Nephron (organoid): ENCODE results near the gene PHACTR1.

ENCODE experiments used
- H3K27ac Mint-ChIP-seq, 3 experiments: 2 replicates each; pipeline ENCODE4 v1.8.0; 2020; ENCODE audit warnings: mixed read lengths in 3 of 3, mild to moderate bottlenecking in 2 of 3, moderate library complexity in 1 of 3
- H3K27me3 Mint-ChIP-seq: 2 replicates; pipeline ENCODE4 v1.8.0; 2021; ENCODE audit warnings: low read depth, mild to moderate bottlenecking, moderate library complexity, mixed read lengths
- H3K36me3 Mint-ChIP-seq: 2 replicates; pipeline ENCODE4 v1.8.0; 2020; ENCODE audit warnings: low read depth, mixed read lengths
- H3K4me1 Mint-ChIP-seq: 2 replicates; pipeline ENCODE4 v1.8.0; 2020; ENCODE audit warnings: mixed read lengths
- H3K4me3 Mint-ChIP-seq, 3 experiments: 2 replicates each; pipeline ENCODE4 v1.8.0; 2020; ENCODE audit warnings: mild to moderate bottlenecking in 3 of 3, mixed read lengths in 3 of 3, moderate library complexity in 2 of 3
- H3K9me3 Mint-ChIP-seq: 2 replicates; pipeline ENCODE4 v1.8.0; 2020; ENCODE audit warnings: mixed read lengths
- TF ChIP-seq, protein P1 (sequence below), 3 experiments: fragments of 200-600 bp; sonication (generic); IDR thresholded peaks; one replicate each; pipeline ENCODE4 v1.5.0; 2021; ENCODE audit warnings: antibody characterized with exemption in 3 of 3; ENCODE audit not compliant: unreplicated experiment in 3 of 3

PHACTR1 gene

DNA sequence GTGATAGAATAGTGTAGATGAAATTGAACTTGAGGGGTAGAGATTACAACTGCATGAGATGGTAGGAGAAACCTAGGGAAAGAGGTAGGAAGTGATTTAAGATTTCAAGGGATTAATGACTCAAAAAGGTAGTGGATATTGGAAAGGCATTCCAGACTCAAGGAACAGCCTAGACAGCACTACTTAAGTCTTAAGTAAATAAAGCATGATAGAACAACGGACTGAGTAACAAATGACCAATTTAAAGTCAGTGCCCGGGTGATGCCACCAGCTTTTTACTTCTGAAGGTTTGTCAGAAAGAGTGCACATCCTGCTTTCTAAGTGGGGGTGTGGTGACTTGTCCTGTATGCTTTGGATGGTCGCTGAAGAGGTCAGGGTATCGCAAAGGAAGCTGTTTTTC is 81.8 kb downstream of the PHACTR1 start:
- H3K27ac Mint-ChIP-seq, result no peak overlapping the region
- peaks cover 4% of the 10 kb centered on the region for H3K27me3 Mint-ChIP-seq
- no peaks in the 10 kb centered on the region for H3K4me1 Mint-ChIP-seq
- TF ChIP-seq, protein P1, sequence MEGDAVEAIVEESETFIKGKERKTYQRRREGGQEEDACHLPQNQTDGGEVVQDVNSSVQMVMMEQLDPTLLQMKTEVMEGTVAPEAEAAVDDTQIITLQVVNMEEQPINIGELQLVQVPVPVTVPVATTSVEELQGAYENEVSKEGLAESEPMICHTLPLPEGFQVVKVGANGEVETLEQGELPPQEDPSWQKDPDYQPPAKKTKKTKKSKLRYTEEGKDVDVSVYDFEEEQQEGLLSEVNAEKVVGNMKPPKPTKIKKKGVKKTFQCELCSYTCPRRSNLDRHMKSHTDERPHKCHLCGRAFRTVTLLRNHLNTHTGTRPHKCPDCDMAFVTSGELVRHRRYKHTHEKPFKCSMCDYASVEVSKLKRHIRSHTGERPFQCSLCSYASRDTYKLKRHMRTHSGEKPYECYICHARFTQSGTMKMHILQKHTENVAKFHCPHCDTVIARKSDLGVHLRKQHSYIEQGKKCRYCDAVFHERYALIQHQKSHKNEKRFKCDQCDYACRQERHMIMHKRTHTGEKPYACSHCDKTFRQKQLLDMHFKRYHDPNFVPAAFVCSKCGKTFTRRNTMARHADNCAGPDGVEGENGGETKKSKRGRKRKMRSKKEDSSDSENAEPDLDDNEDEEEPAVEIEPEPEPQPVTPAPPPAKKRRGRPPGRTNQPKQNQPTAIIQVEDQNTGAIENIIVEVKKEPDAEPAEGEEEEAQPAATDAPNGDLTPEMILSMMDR (IDR thresholded peaks at IDR 0.05; ENCODE audit: unreplicated experiment in 3 of 3), result no peak
- no peak overlapping the region for H3K4me3 Mint-ChIP-seq
- no peaks in the 10 kb centered on the region for H3K9me3 Mint-ChIP-seq
- H3K36me3 Mint-ChIP-seq, result no peaks in the 10 kb centered on the region

DNA sequence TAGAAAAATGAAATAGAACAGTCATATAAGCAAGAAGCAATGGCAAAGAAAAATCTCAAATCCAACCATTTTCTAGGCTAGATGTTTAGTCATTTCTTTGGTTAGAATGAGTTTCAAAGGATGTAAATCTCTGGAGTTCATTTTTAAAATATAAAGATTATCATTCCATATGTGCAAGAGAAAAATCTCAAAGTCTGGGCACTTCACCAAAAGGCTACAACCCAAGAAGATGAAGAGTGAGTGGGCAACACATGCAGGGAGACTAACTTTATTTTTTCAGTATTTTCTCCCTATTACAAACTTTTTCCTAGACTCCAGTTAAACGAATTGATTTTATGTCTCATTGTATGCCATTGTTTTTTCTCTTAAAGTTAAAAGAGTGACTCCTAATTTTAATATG is 83.6 kb downstream of the PHACTR1 start:
- TF ChIP-seq, protein P1 (IDR thresholded peaks at IDR 0.05; ENCODE audit: unreplicated experiment in 3 of 3), result no peak
- no peaks in the 10 kb centered on the region for H3K9me3 Mint-ChIP-seq
- peaks cover 4% of the 10 kb centered on the region for H3K27me3 Mint-ChIP-seq
- H3K4me3 Mint-ChIP-seq, result no peak overlapping the region
- H3K4me1 Mint-ChIP-seq, result no peaks in the 10 kb centered on the region
- no peak overlapping the region for H3K27ac Mint-ChIP-seq
- no peaks in the 10 kb centered on the region for H3K36me3 Mint-ChIP-seq

DNA sequence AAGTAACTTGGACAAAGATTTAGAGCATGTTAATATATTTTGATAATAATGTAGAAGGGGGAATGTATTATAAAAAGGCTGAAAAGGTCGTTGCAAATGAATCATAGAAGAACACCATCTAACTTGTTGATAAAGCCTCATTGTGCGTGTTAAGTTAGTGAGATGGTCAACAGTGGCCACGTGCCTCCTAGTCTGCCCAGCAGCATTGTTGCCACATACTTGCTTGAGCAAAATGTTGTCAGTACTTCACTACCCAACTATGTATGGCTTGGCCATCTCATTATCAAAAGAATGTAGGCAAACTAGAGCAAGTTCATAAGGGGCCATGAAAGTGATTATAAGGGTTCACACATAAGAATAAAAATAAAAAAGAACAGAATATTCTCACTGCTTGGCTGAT is 84.6 kb downstream of the PHACTR1 start:
- Mint-ChIP-seq H3K27ac (no peak overlapping the region), H3K27me3 (peaks cover 4% of the 10 kb centered on the region)
- TF ChIP-seq, protein P1 (IDR thresholded peaks at IDR 0.05; ENCODE audit: unreplicated experiment in 3 of 3), result no peak

DNA sequence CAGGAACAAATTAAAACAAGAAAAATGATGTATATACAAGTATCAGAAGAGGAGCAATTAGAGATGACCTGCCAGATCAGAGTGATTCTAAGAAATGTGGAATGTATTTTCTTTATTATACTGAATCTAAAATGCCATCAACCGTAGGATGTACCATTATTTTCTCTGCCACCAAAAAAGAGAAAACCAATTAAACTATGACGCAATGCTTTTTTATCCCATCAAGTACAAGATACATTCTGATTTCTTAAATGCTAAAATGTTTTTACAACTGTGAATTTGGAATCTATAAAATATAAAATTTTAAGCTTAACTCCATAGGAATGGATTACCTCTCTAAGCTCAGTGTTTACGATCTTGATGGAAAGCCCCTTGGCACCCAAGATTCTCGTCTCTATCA is 85.9 kb downstream of the PHACTR1 start:
- Mint-ChIP-seq H3K27ac (no peak overlapping the region), H3K9me3 (no peaks in the 10 kb centered on the region), H3K36me3 (no peaks in the 10 kb centered on the region), H3K27me3 (peaks cover 4% of the 10 kb centered on the region), H3K4me3 (no peak overlapping the region), H3K4me1 (no peaks in the 10 kb centered on the region)
- TF ChIP-seq, protein P1 (IDR thresholded peaks at IDR 0.05; ENCODE audit: unreplicated experiment in 3 of 3), result no peak

More for the DNA sequence above, 84.6 kb downstream of the PHACTR1 start:
- no peaks in the 10 kb centered on the region for H3K36me3 Mint-ChIP-seq
- no peaks in the 10 kb centered on the region for H3K9me3 Mint-ChIP-seq
- no peak overlapping the region for H3K4me3 Mint-ChIP-seq
- no peaks in the 10 kb centered on the region for H3K4me1 Mint-ChIP-seq

DNA sequence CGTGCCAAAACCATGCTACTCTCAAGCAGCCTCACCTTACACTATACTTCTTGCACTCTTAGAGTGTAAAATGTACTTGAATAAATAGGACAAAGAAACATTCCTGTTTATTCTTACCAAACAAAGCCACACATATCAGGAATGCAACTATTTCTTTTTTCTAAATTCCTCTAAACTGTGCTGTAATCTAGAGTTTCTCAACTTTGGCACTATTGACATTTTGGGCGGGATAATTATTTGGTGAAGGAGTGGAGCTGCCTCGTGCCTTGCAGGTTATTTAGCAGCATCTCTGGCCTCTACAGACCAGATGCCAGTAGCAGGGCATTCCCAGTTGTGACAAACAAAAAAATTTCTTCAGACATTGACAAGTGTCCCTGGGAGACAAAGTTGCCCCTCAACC is 86.9 kb downstream of the PHACTR1 start:
- TF ChIP-seq, protein P1 (IDR thresholded peaks at IDR 0.05; ENCODE audit: unreplicated experiment in 3 of 3), result no peak
- no peaks in the 10 kb centered on the region for H3K36me3 Mint-ChIP-seq
- H3K4me3 Mint-ChIP-seq, result no peak overlapping the region
- H3K4me1 Mint-ChIP-seq, result no peaks in the 10 kb centered on the region
- peaks cover 4% of the 10 kb centered on the region for H3K27me3 Mint-ChIP-seq
- no peaks in the 10 kb centered on the region for H3K9me3 Mint-ChIP-seq
- no peak overlapping the region for H3K27ac Mint-ChIP-seq

DNA sequence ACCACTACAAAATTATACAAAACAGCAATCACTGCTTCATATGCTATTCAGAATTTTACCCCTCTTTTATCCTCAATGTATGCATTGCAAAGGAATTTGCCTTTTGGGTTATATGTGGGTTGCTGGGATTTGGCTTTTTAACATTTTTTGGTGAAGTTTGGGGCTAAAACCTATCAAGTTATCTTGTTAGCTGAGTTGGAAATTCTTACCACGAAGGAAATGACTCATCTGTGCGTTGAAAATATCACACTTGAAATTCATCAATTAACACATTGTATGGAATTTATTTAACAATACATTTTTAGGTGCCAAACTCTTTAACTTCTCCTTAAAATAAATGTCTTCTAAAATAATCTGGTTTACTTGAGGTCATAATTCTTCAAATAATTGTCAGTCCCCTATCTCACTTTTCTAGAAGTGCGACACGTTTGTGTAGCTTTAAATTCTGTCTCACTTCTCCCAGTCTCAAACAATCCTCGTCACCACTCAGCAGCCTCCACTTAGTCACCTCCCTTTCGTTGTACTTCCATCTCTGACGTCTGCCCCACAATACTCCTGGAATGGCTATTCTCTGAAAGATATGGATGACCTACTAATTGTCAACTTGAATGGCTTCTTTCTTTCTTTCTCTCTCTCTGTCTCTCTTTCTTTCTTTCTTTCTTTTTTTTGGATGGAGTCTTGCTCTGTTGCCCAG is 88.5 kb downstream of the PHACTR1 start:
- Mint-ChIP-seq H3K27me3 (peaks cover 4% of the 10 kb centered on the region), H3K27ac (no peak overlapping the region), H3K4me3 (no peak overlapping the region), H3K36me3 (no peaks in the 10 kb centered on the region), H3K9me3 (no peaks in the 10 kb centered on the region), H3K4me1 (no peaks in the 10 kb centered on the region)
- TF ChIP-seq, protein P1 (IDR thresholded peaks at IDR 0.05; ENCODE audit: unreplicated experiment in 3 of 3), result no peak
